T47D (cell line): ENCODE data around the gene SLC41A3.

Source experiments
- DNase-seq, 2 experiments: peaks; one replicate each; pipeline versions ENCODE4 v3.0.0 to v3.0.0-alpha.2; 2011 to 2012; ENCODE audit warnings: low read depth in 1 of 2, low spot score in 1 of 2
- JUND ChIP-seq: IDR thresholded peaks from 2 replicates; pipeline ENCODE4 v1.6.1; 2012; ENCODE audit warnings: low read depth
- in situ Hi-C: cut with HindIII; loops from 2 replicates; pipeline ENCODE4 v1.10.0; 2016; ENCODE audit warnings: low sequenced_read_pairs, low pct_unique_long_range_greater_than_20kb

SLC41A3 gene

DNA sequence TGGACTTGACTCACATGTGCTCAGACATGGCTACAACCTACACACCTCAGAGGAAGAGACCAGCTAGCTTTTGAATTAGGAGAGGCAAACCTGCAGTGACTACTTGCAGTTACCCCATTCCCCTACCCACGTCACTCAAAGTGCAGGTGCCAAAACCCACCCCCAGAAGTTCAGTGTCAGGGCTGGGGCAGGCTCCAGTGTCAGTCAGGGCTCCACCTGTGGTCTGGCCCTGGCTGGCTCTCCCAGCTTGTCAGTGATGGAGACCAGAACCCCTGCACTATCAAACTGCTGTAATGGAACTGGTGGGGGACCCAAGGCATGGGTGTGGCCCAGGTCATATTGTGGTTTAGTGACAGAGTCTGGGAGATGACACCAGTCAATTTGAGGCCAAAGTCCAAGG, 32.6 kb upstream of the SLC41A3 start:
- in situ Hi-C loops, result no loop called here
- no peak for TF ChIP-seq JUND
- no peak for DNase-seq

GRCh38 chr3:126114443-126115386, 30.8 kb upstream of the SLC41A3 start:
- in situ Hi-C loops, result no loop called here
- no peak for TF ChIP-seq JUND
- no peak for DNase-seq

DNA sequence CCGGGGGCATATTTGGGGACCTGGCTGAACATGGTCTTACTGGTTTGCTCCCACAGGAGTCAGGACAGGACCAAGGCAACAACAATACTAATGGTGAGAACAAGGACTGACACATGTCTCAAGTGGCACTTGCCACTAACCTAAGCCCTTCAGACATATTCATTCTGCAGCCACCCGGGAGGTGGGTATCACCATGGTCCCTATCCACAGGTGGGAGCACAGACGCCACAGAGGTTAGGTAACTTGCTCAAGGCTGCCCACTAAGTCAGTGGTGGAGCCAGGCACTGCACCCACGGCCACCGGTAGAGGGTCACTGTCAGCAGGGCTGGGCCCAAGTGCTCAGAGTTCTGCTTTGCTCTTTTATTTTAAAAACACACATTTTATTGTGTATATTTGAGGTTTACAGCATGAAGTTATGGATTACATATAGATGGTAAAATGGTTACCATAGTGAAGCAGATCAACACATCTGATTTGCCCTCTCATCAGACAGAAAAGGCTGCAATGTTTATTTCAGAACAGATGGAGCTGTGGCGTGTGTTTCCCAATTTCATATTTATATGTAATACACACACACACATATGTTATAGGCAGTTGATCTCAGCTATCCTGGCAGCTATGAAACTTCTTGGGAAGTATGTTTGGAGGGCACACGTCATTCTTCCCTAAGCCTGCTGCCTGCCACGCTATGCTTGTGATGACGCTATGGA, 30.0 kb upstream of the SLC41A3 start:
- TF ChIP-seq JUND, result no peak
- peak in 1 of 2 experiments; percentile 19 for DNase-seq
- in situ Hi-C loops, result no loop called here

DNA sequence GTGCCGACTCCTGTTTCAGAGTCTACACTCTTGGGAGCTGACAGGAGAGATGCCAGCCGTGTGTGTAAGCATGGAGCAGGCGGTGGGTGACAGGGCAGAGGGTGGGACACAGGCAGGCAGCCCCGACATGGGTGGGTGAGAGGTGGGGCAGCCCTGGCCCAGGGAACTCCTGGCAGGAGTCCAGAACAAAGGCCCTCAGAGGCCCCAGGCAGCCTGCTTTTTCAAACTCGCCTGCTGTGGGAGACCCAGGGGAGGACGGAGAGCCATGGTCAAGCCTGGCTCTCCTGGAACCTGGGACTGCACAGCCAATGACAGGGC, 29.3 kb upstream of the SLC41A3 start:
- no peak for DNase-seq
- in situ Hi-C loops, result no loop called here
- TF ChIP-seq JUND, result no peak

DNA sequence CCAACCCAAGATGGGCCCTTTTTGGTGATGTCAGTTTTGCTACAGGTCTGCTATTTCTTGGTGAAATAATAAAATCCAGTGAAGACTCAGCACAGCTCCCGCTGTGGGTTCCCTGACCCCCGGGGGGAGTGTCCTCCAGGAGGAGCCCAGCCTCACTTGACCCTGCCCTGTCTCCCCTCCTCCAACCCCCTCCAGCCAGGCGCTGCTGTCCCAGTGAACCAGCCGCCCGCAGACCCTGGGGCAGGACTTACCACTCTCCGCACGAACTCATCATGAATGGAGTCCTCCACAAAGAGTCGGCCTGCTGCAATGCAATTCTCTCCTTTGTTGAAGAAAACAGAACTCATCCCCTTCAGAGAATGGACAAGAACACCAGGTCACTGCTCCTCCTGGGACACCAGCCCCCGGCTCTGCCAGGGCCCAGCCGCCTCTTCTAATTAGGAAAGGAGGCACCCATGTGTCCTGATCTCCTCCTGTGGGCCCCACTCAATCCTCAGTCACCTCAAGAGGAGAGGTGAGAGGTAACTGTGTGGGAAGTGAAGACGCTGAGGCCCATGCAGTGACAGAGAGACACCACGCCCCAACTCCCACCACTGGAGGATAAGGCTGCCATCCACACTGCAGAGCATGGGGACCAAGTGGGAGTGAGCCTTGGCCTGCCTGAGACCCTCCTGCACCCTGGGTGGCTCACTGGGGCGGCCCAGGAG, 28.8 kb upstream of the SLC41A3 start:
- DNase-seq, result no peak
- in situ Hi-C loops, result no loop called here
- TF ChIP-seq JUND, result no peak

- DNase-seq, result no peak
- no peak for TF ChIP-seq JUND
- in situ Hi-C loops, result no loop called here
These were observed 27.9 kb upstream of the SLC41A3 start for GRCh38 chr3:126111566-126112475.

DNA sequence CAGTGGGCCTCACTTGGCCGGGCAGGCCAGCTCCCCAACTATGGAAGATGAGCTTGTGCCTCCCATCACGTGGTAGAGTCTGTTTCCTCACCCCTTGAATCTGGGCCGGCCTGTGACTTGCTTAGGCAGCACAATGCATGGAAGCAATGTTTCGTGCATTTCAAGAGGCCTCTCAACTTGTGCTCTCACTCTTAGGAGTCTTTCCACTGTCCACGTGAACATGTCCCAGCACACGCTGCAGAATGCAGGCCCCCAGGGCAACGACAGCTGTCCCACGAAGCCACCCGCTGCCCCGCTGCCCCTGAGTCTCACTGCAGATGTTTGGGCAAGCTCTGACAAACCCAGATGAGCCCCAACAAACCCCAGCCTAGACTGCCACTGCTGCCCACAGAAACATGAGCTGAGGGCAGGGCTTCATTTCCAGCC, 27.2 kb upstream of the SLC41A3 start:
- in situ Hi-C loops, result no loop called here
- DNase-seq, result no peak
- TF ChIP-seq JUND, result no peak

DNA sequence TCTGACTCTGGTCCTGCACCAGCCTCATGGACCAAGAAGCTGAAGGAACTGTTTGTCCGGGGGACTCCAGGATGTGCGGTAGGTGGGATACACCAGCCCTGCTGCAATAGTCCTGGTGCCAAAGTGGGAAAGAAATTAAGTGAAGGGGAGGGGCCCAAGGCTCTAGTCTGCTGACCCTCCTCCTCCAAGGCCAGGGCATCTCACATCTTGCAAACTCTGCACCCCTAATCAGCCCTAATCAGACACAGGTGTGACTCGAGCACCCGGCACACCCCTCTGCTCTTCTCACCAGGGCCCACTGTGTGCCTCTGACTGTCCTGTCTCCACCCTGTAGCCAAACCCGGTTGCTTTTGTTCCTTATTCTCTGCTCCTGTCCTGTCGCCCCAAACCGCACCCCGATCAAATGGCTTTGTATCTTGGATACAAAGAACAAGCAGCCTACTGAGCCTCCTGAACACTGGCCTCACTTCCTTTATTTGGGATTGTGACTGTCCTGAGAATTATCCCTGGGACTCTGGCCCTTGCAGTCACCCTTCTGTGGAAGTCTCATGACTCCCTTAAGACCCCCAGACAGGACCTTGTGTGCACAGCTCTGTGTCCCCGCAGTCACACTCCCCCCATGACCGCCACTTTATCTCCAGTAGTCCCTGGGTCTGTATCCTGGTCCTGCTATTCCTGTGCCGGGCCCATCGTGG, 26.7 kb upstream of the SLC41A3 start:
- DNase-seq, result no peak
- in situ Hi-C loops, result no loop called here
- no peak for TF ChIP-seq JUND

DNA sequence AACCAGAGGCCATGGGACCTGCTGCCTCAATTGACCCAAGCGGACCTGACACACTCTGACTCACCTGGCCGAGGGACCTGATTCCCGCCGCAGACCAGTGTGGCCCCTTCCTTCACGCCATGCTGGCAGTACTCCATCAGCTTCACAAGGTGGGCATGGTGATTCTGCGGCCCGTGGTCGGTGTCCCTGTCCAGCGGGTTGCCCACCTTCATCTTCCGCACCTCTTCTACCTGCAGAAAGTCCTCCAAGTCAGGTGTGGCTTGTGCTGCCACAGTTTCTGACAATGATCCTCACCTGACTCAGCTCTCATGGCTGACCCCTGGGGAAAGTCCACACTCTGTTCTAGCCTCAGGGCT, 25.9 kb upstream of the SLC41A3 start:
- in situ Hi-C loops, result no loop called here
- DNase-seq, result no peak
- TF ChIP-seq JUND, result no peak

GRCh38 chr3:126109146-126109879, 25.4 kb upstream of the SLC41A3 start:
- DNase-seq, result no peak
- TF ChIP-seq JUND, result no peak
- in situ Hi-C loops, result no loop called here

- no peak for DNase-seq
- in situ Hi-C loops, result no loop called here
- TF ChIP-seq JUND, result no peak
These were observed 24.7 kb upstream of the SLC41A3 start for GRCh38 chr3:126108676-126109050.
